Activated naive CD4-positive, alpha-beta T cell treated with anti-CD3 and anti-CD28 coated beads, Interleukin-2, amount 50 U/mL, for 24 hours (primary cell): ENCODE results near the gene FAM13A.
"Not testable (repeated sequence)": the region's sequence is repeated elsewhere in the genome, so short reads cannot be mapped to it uniquely, and the experiment has no call there.

Experiments used
- H3K27ac Mint-ChIP-seq: one replicate; pipeline ENCODE4 v1.8.0; 2021; ENCODE audit warnings: mild to moderate bottlenecking, mixed read lengths
- H3K27me3 Mint-ChIP-seq: one replicate; pipeline ENCODE4 v1.8.0; 2021; ENCODE audit warnings: mixed read lengths
- H3K36me3 Mint-ChIP-seq: one replicate; pipeline ENCODE4 v1.8.0; 2021; ENCODE audit warnings: mixed read lengths
- H3K4me1 Mint-ChIP-seq: one replicate; pipeline ENCODE4 v1.8.0; 2021; ENCODE audit warnings: mixed read lengths
- H3K4me3 Mint-ChIP-seq: one replicate; pipeline ENCODE4 v1.8.0; 2021; ENCODE audit warnings: mild to moderate bottlenecking, mixed read lengths
- H3K9me3 Mint-ChIP-seq: one replicate; pipeline ENCODE4 v1.8.0; 2021; ENCODE audit warnings: mixed read lengths

Gene FAM13A

DNA sequence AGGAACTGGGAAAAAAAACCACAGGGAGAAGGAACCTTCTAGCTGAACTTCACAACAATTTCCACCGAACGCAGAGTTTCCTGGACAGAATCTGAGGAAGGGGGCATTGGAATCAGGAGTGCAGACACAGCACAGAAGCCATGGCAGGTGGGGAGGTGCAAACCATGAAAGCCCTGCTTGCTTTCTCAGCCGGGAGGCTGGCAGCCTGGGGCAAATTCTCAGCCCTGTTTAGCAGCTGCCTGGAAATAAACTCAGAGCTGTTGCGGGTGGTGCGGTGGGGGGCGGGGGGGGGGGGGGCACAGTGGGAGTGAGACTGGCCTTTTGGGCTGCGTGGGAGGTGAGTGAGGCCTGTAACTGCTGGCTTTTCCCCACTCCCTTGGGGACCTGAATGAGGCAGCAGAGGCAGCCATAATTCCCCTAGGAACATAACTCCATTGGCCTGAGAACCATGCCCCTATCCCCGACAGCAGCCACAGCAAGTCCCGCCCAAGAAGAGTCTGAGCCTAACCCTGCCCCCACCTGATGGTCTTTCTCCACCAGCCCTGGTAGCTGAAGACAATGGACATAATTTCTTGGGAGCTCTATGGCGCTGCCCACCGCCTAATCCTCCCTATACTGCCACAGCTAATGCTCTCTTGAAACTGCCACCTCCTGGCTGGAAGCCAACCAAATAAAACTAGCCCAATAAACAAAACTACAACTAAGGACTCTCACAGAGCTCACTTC is 176.3 kb downstream of the FAM13A start:
- H3K27me3 Mint-ChIP-seq = no peaks in the 10 kb centered on the region
- H3K9me3 Mint-ChIP-seq = no peaks in the 10 kb centered on the region
- peaks cover 1% of the 10 kb centered on the region for H3K36me3 Mint-ChIP-seq
- peaks cover 14% of the 10 kb centered on the region for H3K4me1 Mint-ChIP-seq
- no peak overlapping the region for H3K4me3 Mint-ChIP-seq
- no peak overlapping the region for H3K27ac Mint-ChIP-seq

DNA sequence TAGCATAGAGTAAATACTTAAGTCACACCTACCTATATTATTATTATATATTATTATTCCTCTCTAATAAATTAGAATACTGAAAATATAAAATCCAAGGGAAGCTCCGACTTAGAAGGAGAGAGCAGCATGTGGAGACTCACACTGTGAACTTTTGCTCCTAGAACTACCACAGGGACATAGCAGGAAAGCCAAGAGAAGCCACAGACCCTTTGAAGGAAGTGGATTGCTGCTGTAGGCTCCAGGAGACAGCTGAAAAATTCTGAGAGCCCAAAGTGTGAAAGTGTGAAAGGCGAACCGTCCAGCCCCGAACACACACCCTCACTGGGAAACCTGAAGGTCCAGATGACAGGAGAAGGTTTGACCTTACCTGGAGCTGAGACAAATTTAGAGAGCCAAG is 177.0 kb downstream of the FAM13A start:
- Mint-ChIP-seq H3K4me3 (no peak overlapping the region), H3K9me3 (no peaks in the 10 kb centered on the region), H3K4me1 (peaks cover 14% of the 10 kb centered on the region), H3K36me3 (peaks cover 1% of the 10 kb centered on the region), H3K27ac (no peak overlapping the region), H3K27me3 (no peaks in the 10 kb centered on the region)

DNA sequence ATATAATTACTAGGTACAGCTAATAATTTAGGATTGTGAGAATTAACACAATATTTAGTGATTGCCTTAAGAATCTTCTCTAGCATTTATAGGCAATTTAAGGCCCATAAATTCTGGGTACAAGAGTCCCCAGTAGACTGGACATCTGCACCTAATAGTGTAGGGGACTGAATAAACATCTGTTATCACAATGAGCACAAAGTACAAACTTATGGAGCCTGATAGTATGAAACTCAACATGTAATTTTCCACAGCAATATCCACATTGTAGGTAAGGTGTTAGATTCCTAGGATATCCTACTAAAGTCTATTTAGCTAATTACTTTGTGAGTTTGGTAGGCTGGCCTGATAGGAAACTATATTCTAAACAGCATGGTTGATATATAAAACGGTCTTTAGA is 178.3 kb downstream of the FAM13A start:
- Mint-ChIP-seq H3K36me3 (peaks cover 1% of the 10 kb centered on the region), H3K27ac (no peak overlapping the region), H3K4me3 (no peak overlapping the region), H3K9me3 (no peaks in the 10 kb centered on the region), H3K4me1 (peaks cover 14% of the 10 kb centered on the region), H3K27me3 (no peaks in the 10 kb centered on the region)

DNA sequence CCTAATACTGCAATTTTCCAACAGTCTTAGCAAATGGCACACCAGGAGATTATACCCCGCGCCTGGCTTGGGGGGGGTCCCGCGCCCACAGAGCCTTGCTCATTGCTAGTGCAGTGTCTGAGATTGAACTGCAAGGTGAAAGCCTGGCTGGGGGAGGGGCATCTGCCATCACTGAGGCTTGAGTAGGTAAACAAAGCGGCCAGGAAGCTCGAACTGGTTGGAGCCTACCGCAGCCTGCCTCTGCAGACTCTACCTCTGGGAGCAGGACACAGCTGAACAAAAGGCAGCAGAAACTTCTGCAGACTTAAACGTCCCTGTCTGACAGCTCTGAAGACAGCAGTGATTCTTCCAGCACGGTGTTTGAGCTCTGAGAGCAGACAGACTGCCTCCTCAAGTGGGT is 186.6 kb downstream of the FAM13A start:
- Mint-ChIP-seq H3K9me3 (peaks cover 5% of the 10 kb centered on the region), H3K27ac (no peak overlapping the region), H3K36me3 (no peaks in the 10 kb centered on the region), H3K27me3 (peaks cover 7% of the 10 kb centered on the region), H3K4me1 (no peaks in the 10 kb centered on the region), H3K4me3 (no peak overlapping the region)

DNA sequence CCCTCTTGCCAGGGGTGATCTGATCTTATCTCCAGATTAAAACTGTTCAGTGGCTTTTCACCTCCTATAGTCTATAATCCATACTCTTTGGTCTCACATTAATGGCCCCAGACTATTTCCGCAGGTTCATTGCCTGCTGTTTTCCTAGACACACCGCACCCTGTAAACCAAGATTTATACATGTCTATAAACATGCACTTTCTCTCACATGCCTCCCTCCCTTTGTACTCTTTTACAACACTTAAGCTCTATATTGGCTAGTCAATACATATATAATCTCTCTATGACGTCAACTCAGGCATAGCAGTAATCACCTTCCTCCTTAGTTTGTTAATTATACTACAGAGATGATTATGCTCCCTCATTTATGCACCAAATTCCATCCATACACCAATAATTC is 188.5 kb downstream of the FAM13A start:
- H3K9me3 Mint-ChIP-seq = peaks cover 5% of the 10 kb centered on the region
- H3K27me3 Mint-ChIP-seq = peaks cover 7% of the 10 kb centered on the region
- no peaks in the 10 kb centered on the region for H3K4me1 Mint-ChIP-seq
- H3K4me3 Mint-ChIP-seq = no peak overlapping the region
- H3K36me3 Mint-ChIP-seq = no peaks in the 10 kb centered on the region
- H3K27ac Mint-ChIP-seq = no peak overlapping the region

DNA sequence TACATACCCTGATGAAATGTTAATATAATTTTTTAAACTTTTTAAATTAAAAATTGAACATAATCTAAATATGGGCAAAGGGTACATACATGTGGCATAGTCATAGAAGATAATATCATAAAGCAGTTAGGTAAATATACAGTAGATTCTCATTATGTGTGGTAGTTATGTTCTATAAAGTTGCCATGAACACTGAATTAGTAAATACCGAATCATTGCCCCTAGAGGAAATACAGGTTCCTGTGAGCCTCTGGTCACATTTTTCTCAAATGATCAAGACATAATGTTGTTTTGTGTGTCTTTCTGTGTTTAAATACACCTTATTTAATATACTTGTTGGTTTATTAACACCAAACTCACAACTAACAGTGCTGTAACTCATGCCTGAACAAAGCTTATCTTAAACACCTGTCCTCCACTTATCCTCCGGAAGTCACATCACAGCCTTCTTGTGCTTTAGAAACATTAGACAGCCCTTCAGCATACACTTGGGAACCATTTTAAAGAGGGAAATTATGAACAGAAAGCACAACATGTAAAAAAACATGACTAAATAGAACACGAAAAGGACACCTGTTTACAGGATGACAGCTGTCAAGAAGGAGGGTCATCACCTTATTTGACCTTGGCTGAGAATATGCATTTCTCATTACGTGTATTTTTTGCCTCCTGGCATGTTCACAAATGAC is 190.0 kb downstream of the FAM13A start:
- Mint-ChIP-seq H3K36me3 (no peaks in the 10 kb centered on the region), H3K4me1 (no peaks in the 10 kb centered on the region), H3K4me3 (no peak overlapping the region), H3K27ac (no peak overlapping the region), H3K9me3 (peaks cover 5% of the 10 kb centered on the region), H3K27me3 (peaks cover 6% of the 10 kb centered on the region)

DNA sequence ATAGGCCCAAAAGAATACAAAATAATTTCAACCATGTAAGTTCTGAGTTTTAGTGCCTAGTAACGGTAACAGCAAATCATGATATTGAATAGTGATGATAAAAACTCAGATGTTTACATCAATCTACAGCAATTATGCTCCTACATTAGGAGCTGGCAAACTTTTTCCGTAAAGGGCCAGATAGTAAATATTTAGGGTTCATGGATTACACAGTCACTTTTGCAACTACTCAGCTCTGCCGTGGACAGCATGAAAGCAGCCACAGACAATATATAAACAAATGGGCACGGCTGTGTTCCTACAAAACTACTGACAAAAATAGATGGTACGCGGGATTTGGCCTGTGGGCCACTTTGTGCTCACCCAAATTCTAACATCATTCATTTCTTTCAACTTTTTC is 191.5 kb downstream of the FAM13A start:
- no peaks in the 10 kb centered on the region for H3K36me3 Mint-ChIP-seq
- peaks cover 4% of the 10 kb centered on the region for H3K27me3 Mint-ChIP-seq
- no peak overlapping the region for H3K4me3 Mint-ChIP-seq
- no peak overlapping the region for H3K27ac Mint-ChIP-seq
- no peaks in the 10 kb centered on the region for H3K4me1 Mint-ChIP-seq
- no peaks in the 10 kb centered on the region for H3K9me3 Mint-ChIP-seq

DNA sequence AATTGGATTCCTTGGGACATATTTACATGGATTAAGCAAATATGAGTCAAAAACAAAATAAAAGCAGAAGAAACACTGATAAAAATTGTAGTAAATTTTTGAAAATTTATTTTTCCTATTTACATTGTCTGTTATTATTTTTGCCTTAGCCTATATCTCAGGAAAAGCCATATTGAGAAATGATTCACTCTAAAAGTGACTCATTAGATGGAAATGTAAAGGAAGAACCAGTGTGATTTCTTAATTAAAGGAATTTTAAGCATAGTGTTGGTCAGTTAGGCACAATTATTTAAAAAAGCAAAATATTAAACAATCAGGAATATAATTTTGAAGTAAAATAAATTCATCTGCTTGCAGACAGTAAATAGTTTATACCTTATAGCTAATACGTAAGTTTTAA is 191.9 kb downstream of the FAM13A start:
- Mint-ChIP-seq H3K4me1 (no peaks in the 10 kb centered on the region), H3K27ac (no peak overlapping the region), H3K27me3 (peaks cover 4% of the 10 kb centered on the region), H3K4me3 (no peak overlapping the region), H3K36me3 (no peaks in the 10 kb centered on the region), H3K9me3 (no peaks in the 10 kb centered on the region)

DNA sequence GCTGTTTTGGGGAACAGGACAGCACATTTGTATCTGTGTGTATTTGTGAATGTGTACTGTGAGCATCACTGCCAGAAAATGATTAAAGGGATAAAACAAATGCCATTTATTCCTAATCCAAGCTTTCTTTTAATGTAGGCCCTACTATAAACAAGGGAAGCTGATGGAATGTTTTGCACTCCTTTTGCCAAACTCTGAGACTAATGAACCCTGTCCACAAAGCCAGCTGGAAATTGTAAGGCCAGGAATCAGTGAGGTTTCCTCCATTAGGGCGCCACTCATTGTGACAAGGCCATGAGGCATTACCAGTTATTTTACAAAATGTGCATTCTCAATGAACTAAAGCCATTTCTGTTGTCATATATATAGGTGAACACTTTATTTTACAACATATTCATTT is 196.4 kb downstream of the FAM13A start:
- H3K9me3 Mint-ChIP-seq = no peaks in the 10 kb centered on the region
- H3K27ac Mint-ChIP-seq = no peak overlapping the region
- H3K36me3 Mint-ChIP-seq = no peaks in the 10 kb centered on the region
- no peaks in the 10 kb centered on the region for H3K4me1 Mint-ChIP-seq
- no peak overlapping the region for H3K4me3 Mint-ChIP-seq
- H3K27me3 Mint-ChIP-seq = no peaks in the 10 kb centered on the region

DNA sequence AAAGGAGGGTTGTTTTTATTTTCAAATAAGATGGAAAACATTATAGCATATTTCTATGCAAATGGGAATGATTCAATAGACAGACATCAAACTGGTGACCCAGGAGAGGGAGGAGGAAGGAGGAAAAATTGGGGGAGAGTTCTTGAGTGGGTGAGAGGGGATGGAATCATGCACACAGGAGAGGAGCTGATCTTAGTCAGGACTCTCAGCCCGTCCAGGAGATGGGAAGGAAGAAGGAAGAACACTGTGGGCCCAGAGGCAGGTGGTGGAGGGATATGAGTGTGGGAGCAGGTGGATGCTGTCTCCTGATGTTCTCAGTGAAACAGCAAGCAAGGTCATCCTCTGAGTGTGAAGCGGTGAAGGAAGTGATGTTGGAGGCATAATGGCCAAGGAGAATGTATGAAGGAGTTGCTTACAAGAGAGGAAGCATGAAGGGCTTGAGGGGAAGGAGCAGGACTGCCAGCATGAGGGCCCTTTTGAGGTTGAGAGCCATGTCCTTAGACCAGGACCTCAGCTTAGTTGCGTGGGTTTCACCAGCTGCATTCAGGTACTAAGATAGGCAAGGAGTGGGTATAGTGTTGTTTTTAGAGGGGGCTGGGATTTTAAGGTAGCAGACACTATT is 197.7 kb downstream of the FAM13A start:
- no peaks in the 10 kb centered on the region for H3K36me3 Mint-ChIP-seq
- no peaks in the 10 kb centered on the region for H3K4me1 Mint-ChIP-seq
- no peak overlapping the region for H3K4me3 Mint-ChIP-seq
- H3K9me3 Mint-ChIP-seq = no peaks in the 10 kb centered on the region
- no peak overlapping the region for H3K27ac Mint-ChIP-seq
- no peaks in the 10 kb centered on the region for H3K27me3 Mint-ChIP-seq

DNA sequence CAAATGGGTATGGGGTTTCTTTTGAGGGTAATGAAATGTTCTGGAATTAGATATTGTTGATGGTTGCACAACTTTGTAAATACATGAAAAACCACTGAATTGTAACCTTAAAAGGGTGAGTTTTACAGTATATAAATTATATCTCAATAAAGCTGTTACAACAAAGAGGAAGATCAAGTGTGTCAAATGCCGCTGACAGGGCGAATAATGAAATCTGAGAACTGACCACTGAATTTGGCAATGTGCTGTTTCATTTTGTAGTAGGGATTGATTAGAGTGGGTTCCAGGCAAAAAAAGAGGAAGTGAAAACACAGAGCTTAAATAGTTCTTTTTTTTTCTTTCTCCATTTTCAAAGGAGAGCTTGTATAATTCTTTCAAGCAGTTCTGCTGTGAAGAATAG is 198.2 kb downstream of the FAM13A start:
- H3K27ac Mint-ChIP-seq = no peak overlapping the region
- H3K36me3 Mint-ChIP-seq = no peaks in the 10 kb centered on the region
- H3K9me3 Mint-ChIP-seq = no peaks in the 10 kb centered on the region
- H3K4me1 Mint-ChIP-seq = no peaks in the 10 kb centered on the region
- no peaks in the 10 kb centered on the region for H3K27me3 Mint-ChIP-seq
- H3K4me3 Mint-ChIP-seq = no peak overlapping the region

DNA sequence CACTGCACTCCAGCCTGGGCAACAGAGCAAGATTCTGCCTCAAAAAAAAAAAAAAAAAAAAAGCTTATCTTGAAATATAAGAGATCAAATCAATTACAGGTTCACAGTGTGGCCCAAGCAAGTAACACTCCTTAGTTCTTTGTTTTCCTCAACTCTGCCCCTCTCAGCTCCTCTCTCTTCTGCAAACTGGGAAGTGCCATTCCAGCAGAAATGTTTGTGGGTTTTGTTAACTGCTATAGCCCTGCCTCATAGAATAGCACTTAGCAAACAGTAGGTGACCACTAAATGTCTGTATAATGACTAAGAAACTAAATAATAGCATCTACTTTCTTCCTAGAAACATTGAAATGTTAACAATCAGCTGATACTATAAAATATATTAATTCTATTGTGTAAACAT is 199.4 kb downstream of the FAM13A start:
- H3K4me3 Mint-ChIP-seq = no peak overlapping the region
- H3K27ac Mint-ChIP-seq = no peak overlapping the region
- H3K27me3 Mint-ChIP-seq = no peaks in the 10 kb centered on the region
- H3K9me3 Mint-ChIP-seq = no peaks in the 10 kb centered on the region
- H3K36me3 Mint-ChIP-seq = no peaks in the 10 kb centered on the region
- H3K4me1 Mint-ChIP-seq = no peaks in the 10 kb centered on the region

DNA sequence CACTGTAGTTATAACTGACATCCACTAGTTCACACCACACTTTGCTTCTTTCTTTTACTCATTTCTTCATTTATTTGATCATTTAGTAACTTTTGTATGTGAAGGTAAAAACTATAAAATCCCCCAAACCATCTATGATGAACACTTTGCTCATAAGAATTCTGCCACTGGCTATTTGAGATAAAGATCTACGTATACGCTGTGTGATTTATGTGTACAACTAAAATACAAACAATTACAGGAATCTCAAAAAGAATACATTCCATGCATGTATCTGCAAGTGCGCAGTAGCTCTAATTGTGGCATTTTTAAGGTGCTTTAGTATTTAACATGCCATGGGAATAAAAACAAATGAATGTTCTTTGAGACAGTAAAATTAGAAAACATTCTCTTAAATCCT is 202.5 kb downstream of the FAM13A start:
- H3K4me3 Mint-ChIP-seq = no peak overlapping the region
- H3K9me3 Mint-ChIP-seq = no peaks in the 10 kb centered on the region
- H3K36me3 Mint-ChIP-seq = no peaks in the 10 kb centered on the region
- H3K27me3 Mint-ChIP-seq = no peaks in the 10 kb centered on the region
- no peak overlapping the region for H3K27ac Mint-ChIP-seq
- H3K4me1 Mint-ChIP-seq = no peaks in the 10 kb centered on the region

DNA sequence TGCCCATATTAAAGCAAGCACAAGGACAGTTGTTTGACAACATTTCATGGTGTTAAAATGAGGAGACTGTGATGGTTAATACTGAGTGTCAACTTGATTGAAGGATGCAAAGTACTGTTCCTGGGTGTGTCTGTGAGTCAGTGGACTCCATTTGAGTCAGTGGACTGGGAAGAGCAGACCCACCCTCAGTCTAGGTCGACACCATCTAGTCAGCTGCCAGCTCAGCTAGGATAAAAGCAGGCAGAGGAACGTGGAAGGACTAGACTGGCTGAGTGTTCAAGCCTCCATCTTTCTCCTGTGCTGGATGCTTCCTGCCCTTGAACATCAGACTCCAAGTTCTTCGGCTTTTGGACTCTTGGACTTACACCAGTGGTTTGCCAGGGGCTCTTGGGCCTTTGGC is 203.4 kb downstream of the FAM13A start:
- not testable (repeated sequence) for H3K9me3 Mint-ChIP-seq, H3K4me3 Mint-ChIP-seq, H3K27me3 Mint-ChIP-seq, H3K36me3 Mint-ChIP-seq, H3K4me1 Mint-ChIP-seq, H3K27ac Mint-ChIP-seq

DNA sequence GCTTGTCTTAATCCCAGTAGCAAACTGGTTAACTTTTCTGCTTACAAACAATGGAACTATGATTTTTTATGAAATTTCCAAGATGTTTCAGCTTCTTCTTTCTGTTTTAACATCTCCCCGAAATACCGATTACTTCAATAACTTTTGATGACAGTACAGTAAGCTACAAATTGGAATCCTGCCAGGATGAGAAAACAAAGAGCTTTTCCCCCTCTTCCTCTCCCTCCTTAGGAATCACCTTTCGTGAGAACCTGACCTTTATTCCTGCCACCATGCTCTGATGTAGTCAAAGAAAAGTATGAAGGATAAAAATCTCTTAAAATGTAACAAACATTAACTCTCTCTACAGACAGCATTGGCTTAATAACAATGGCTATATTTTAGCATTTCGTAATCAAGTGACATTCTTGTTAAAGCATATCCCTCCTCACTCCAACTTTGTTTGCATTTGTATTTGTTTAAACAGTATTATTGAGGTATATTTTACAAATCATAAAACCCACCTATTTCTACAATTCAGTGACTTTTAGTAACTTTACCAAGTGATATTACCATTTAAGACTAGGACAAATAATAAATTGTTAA is 210.7 kb downstream of the FAM13A start:
- Mint-ChIP-seq H3K9me3 (no peaks in the 10 kb centered on the region), H3K27ac (no peak overlapping the region), H3K27me3 (no peaks in the 10 kb centered on the region), H3K36me3 (no peaks in the 10 kb centered on the region), H3K4me1 (no peaks in the 10 kb centered on the region), H3K4me3 (no peak overlapping the region)

DNA sequence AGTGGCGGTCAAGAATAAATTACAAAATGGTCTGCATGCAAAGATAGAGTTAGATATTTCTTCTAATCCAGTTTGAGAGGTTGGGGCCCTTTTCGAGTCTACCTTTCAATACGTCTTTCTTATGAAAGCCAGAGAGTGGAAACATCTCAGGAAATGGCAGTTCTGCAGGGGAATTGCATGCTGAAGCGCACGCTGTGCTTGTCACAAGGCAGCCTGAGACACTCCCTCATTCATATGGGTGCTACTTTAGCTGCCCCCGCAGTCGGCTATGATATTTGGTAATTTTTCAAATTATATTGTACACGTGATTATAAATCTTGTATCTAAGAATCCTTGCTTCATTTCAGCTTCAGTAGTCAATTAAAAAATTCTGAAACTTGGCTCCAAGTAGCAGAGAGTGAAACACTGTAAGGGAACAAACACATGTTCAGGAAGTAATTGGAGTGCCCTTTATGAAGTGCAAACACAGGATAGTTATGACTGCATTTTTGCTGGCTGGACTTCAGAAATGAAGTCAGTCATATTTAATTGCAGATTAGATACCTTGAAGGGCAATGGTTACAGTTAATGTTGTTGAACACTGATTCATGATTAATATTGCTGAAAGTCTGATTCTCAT is 213.8 kb downstream of the FAM13A start:
- H3K27me3 Mint-ChIP-seq = no peaks in the 10 kb centered on the region
- H3K27ac Mint-ChIP-seq = no peak overlapping the region
- H3K9me3 Mint-ChIP-seq = no peaks in the 10 kb centered on the region
- no peaks in the 10 kb centered on the region for H3K4me1 Mint-ChIP-seq
- H3K36me3 Mint-ChIP-seq = no peaks in the 10 kb centered on the region
- no peak overlapping the region for H3K4me3 Mint-ChIP-seq
